SK-N-SH (cell line): Measurements from ENCODE around the gene ATP8A2. TPM values are rescaled to one million over a fixed set of nuclear protein-coding genes. Genes with fewer than 3 reads are reported as not detected.

Experiments used
- CTCF ChIA-PET: fragments of 300-600, 350-600 bp; formaldehyde crosslinking; extraction: SDS; loops from one replicate; lab custom pipeline; 2021; lab: Yijun Ruan, JAX
- POLR2A ChIA-PET: fragments of 350-600 bp; sonication (Branson Sonifier 250); formaldehyde crosslinking; extraction: SDS; loops from one replicate; lab custom pipeline; 2020; ENCODE audit warnings: antibody characterized with exemption, inconsistent platforms; lab: Yijun Ruan, JAX
- DNase-seq: peaks from one replicate; pipeline ENCODE4 v3.0.0; 2012
- H2AFZ ChIP-seq: fragments of 200-600 bp; sonication (generic); 2 replicates; pipeline ENCODE4 v1.8.1; 2016; ENCODE audit warnings: antibody characterized with exemption, mild to moderate bottlenecking, low read depth
- H3F3A ChIP-seq: fragments of 200-600 bp; sonication (generic); replicated peaks from 2 replicates; pipeline ENCODE3; 2016; ENCODE audit warnings: antibody characterized with exemption, mild to moderate bottlenecking; ENCODE audit not compliant: insufficient read depth
- H3K27ac ChIP-seq, 2 experiments: fragments of 200-500 bp in 1 of 2; fragments of 200-600 bp in 1 of 2; sonication (Bioruptor generic) in 1 of 2; sonication (generic), shearing (Covaris generic) in 1 of 2; 2 replicates each; pipeline versions ENCODE4 v1.5.1 to v1.6.1; 2014 to 2016; ENCODE audit warnings: low read depth in 2 of 2, inconsistent platforms in 1 of 2, low read length in 1 of 2, mild to moderate bottlenecking in 1 of 2, mixed read lengths in 1 of 2
- H3K27me3 ChIP-seq: fragments of 200-600 bp; sonication (generic), shearing (Covaris generic); 2 replicates; pipeline ENCODE4 v1.6.1; 2016; ENCODE audit warnings: mixed run types; ENCODE audit not compliant: insufficient read depth
- H3K36me3 ChIP-seq, 2 experiments: fragments of 200-500 bp in 1 of 2; fragments of 200-600 bp in 1 of 2; sonication (Bioruptor generic) in 1 of 2; sonication (generic) in 1 of 2; replicated peaks in 1 of 2; 2 replicates each; pipeline versions ENCODE3 to v1.5.1; 2014 to 2016; ENCODE audit warnings: low read length in 1 of 2, mild to moderate bottlenecking in 1 of 2; ENCODE audit not compliant: insufficient read depth in 2 of 2, control insufficient read depth in 1 of 2
- H3K4me1 ChIP-seq, 2 experiments: fragments of 200-500 bp in 1 of 2; fragments of 200-600 bp in 1 of 2; sonication (Bioruptor generic) in 1 of 2; sonication (generic), shearing (Covaris generic) in 1 of 2; 2 replicates each; pipeline versions ENCODE4 v1.5.1 to v1.6.1; 2014 to 2016; ENCODE audit warnings: low read depth in 1 of 2, low read length in 1 of 2, mixed run types in 1 of 2; ENCODE audit not compliant: insufficient read depth in 2 of 2, control insufficient read depth in 1 of 2
- H3K4me2 ChIP-seq: fragments of 200-600 bp; sonication (generic), shearing (Covaris generic); 2 replicates; pipeline ENCODE4 v1.6.1; 2017; ENCODE audit warnings: mixed run types
- H3K4me3 ChIP-seq, 2 experiments: fragments of 200-500 bp in 1 of 2; fragments of 200-600 bp in 1 of 2; sonication (Bioruptor generic) in 1 of 2; sonication (generic), shearing (Covaris generic) in 1 of 2; 2 replicates each; pipeline versions ENCODE4 v1.5.1 to v1.8.1; 2014 to 2016; ENCODE audit warnings: low read depth in 2 of 2, inconsistent platforms in 1 of 2, low read length in 1 of 2, mild to moderate bottlenecking in 1 of 2, mixed read lengths in 1 of 2, moderate library complexity in 1 of 2
- H3K79me2 ChIP-seq: fragments of 200-600 bp; sonication (generic); 2 replicates; pipeline ENCODE4 v1.8.1; 2017; ENCODE audit warnings: mild to moderate bottlenecking; ENCODE audit not compliant: insufficient read depth
- H3K9ac ChIP-seq: fragments of 200-600 bp; sonication (generic); 2 replicates; pipeline ENCODE4 v1.6.1; 2017; ENCODE audit warnings: mixed run types
- H3K9me2 ChIP-seq: fragments of 200-600 bp; sonication (generic); 2 replicates; pipeline ENCODE4 v1.6.1; 2017; ENCODE audit warnings: mixed run types
- H3K9me3 ChIP-seq: fragments of 200-600 bp; sonication (generic); 2 replicates; pipeline ENCODE4 v1.6.1; 2017; ENCODE audit warnings: mixed run types, mild to moderate bottlenecking, moderate library complexity
- H4K20me1 ChIP-seq: fragments of 200-600 bp; sonication (generic); 2 replicates; pipeline ENCODE4 v1.6.1; 2017; ENCODE audit warnings: mild to moderate bottlenecking, mixed run types; ENCODE audit not compliant: insufficient read depth
- EP300 ChIP-seq, 2 experiments: IDR thresholded peaks; 2 replicates each; pipeline versions ENCODE4 v1.4.0 to v1.6.1; 2012; ENCODE audit warnings: borderline replicate concordance in 1 of 2, low read depth in 1 of 2, low read length in 1 of 2
- FOSL2 ChIP-seq: IDR thresholded peaks from 2 replicates; pipeline ENCODE4 v1.4.0; 2012; ENCODE audit warnings: low read depth, mild to moderate bottlenecking, moderate library complexity, borderline replicate concordance
- FOXJ3 ChIP-seq: sonication (generic); formaldehyde crosslinking; IDR thresholded peaks from 2 replicates; pipeline ENCODE4 v1.5.1; 2020; ENCODE audit warnings: mild to moderate bottlenecking, missing genetic modification reagents
- FOXM1 ChIP-seq: IDR thresholded peaks from 2 replicates; pipeline ENCODE4 v1.4.0; 2012; ENCODE audit warnings: low read depth, mild to moderate bottlenecking
- GABPA ChIP-seq: IDR thresholded peaks from 2 replicates; pipeline ENCODE4 v1.4.0; 2012; ENCODE audit warnings: low read depth, mild to moderate bottlenecking
- GATA2 ChIP-seq: sonication (generic); formaldehyde crosslinking; IDR thresholded peaks from 2 replicates; pipeline ENCODE4 v1.5.0; 2020; ENCODE audit warnings: mild to moderate bottlenecking, missing genetic modification reagents
- MEF2A ChIP-seq: IDR thresholded peaks from 2 replicates; pipeline ENCODE4 v1.4.0; 2012; ENCODE audit warnings: low read depth, borderline replicate concordance
- MXI1 ChIP-seq: IDR thresholded peaks from 2 replicates; pipeline ENCODE4 v1.6.1; 2012; ENCODE audit warnings: mild to moderate bottlenecking, low read depth, low read length, improper control_type of control experiment
- POLR2AphosphoS5 ChIP-seq: IDR thresholded peaks from 2 replicates; pipeline ENCODE4 v1.6.1; 2012; ENCODE audit warnings: low read depth, low read length
- RCOR1 ChIP-seq: fragments of 150-350 bp; IDR thresholded peaks from 2 replicates; pipeline ENCODE4 v1.6.1; 2017; ENCODE audit warnings: antibody characterized with exemption, low read length
- RFX5 ChIP-seq: IDR thresholded peaks from 2 replicates; pipeline ENCODE4 v1.6.1; 2012; ENCODE audit warnings: mild to moderate bottlenecking, improper control_type of control experiment, low read length
- SIN3A ChIP-seq: IDR thresholded peaks from 2 replicates; pipeline ENCODE4 v1.6.1; 2012; ENCODE audit warnings: low read depth, mild to moderate bottlenecking, low read length, moderate library complexity, borderline replicate concordance
- SMC3 ChIP-seq: IDR thresholded peaks from 2 replicates; pipeline ENCODE4 v1.6.1; 2012; ENCODE audit warnings: low read depth, low read length, improper control_type of control experiment
- TCF12 ChIP-seq: IDR thresholded peaks from 2 replicates; pipeline ENCODE4 v1.4.0; 2012
- YY1 ChIP-seq: IDR thresholded peaks from 2 replicates; pipeline ENCODE4 v1.4.0; 2012; ENCODE audit warnings: low read depth, mild to moderate bottlenecking
- WGBS: methylation state at CpG from one replicate; pipeline ENCODE4 v1.1.6; 2017; ENCODE audit warnings: low lambda C conversion rate; 5-methylcytosine and 5-hydroxymethylcytosine counted together
- polyA plus RNA-seq, 3 experiments: library from polyadenylated mRNA; depleted of rRNA; stranded (reverse); fragments of >200 nt; gene quantifications; 2 replicates each; pipeline ENCODE4 v1.2.3, GENCODE V29; 2012
- TF ChIP-seq, protein P1 (sequence below): fragments of 200-600 bp; sonication (generic); IDR thresholded peaks from 2 replicates; pipeline ENCODE4 v1.6.1; 2017; ENCODE audit warnings: antibody characterized with exemption, mild to moderate bottlenecking, moderate library complexity
- TF ChIP-seq, protein P2 (sequence below): IDR thresholded peaks from 2 replicates; pipeline ENCODE4; 2012
- TF ChIP-seq, protein P3 (sequence below): IDR thresholded peaks from 2 replicates; pipeline ENCODE4 v1.4.0; 2012; ENCODE audit warnings: low read depth, borderline replicate concordance
- TF ChIP-seq, protein P4 (sequence below): fragments of 150-350 bp; IDR thresholded peaks from 2 replicates; pipeline ENCODE4 v1.6.1; 2016; ENCODE audit warnings: mild to moderate bottlenecking, low read depth, low read length
- TF ChIP-seq, protein P5 (sequence below): IDR thresholded peaks from 2 replicates; pipeline ENCODE4 v1.6.1; 2012; ENCODE audit warnings: mild to moderate bottlenecking, low read depth, low read length, moderate library complexity

The ATP8A2 gene
- polyA plus RNA-seq, 1 of the 3 experiments (the other 2 are of a cell fraction) = 0.02 TPM

DNA sequence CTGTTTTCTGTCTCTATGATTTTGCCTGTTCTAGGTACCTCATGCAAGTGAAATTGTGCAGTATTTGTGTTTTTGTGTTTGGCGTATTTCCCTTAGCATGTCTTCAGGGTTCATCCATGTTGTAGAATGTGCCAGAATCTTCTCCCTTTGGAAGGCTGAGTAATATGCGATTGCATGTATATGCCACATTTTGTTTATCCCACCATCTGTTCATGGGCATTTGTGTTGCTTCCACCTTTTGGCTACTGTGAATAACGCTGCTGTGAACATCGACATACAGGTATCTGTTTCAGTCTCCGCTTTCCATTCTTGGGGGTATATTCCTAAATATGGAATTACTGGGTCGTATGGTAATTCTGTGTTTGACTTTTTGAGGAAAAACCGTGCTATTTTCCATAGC is 190.0 kb downstream of the ATP8A2 start (continued):
- TF ChIP-seq MXI1 (no peak), MEF2A (no peak), RFX5 (no peak), GABPA (no peak), GATA2 (CRISPR knock-in tag) (no peak)
- TF ChIP-seq, protein P1, sequence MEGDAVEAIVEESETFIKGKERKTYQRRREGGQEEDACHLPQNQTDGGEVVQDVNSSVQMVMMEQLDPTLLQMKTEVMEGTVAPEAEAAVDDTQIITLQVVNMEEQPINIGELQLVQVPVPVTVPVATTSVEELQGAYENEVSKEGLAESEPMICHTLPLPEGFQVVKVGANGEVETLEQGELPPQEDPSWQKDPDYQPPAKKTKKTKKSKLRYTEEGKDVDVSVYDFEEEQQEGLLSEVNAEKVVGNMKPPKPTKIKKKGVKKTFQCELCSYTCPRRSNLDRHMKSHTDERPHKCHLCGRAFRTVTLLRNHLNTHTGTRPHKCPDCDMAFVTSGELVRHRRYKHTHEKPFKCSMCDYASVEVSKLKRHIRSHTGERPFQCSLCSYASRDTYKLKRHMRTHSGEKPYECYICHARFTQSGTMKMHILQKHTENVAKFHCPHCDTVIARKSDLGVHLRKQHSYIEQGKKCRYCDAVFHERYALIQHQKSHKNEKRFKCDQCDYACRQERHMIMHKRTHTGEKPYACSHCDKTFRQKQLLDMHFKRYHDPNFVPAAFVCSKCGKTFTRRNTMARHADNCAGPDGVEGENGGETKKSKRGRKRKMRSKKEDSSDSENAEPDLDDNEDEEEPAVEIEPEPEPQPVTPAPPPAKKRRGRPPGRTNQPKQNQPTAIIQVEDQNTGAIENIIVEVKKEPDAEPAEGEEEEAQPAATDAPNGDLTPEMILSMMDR = no peak
- TF ChIP-seq, all 33 proteins: peak for 0

DNA sequence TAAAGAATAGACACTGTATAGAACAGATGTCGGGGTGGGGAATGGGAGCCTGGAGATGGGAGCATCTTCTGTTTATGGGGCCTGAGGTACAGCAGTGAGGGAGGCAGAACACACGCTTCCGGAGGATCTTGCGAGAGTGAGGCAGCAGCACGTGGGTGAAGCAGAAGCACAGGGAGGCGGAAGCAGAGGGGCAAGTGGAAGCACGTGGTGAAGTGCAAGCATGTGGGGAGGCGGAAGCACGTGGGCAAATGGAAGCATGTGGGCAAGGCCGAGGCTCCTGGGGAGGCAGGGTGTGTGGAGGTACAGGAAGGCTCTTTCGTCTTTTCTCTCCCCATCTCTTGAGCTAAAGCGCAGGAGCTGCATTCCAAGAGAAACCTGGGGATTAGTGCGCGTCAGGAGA is 198.4 kb downstream of the ATP8A2 start:
- Histone ChIP-seq H3K36me3 (no peaks in the 10 kb centered on the region), H3K4me2 (no peak overlapping the region), H3K27ac (no peak overlapping the region), H3K9ac (no peak overlapping the region), H3K4me3 (no peak overlapping the region), H3K9me3 (no peaks in the 10 kb centered on the region), H2AFZ (no peak overlapping the region), H3K9me2 (no peaks in the 10 kb centered on the region), H4K20me1 (no peaks in the 10 kb centered on the region), H3K27me3 (no peaks in the 10 kb centered on the region), H3F3A (no peaks in the 10 kb centered on the region), H3K79me2 (no peaks in the 10 kb centered on the region), H3K4me1 (no peaks in the 10 kb centered on the region)
- ChIA-PET POLR2A (no interaction called here), CTCF (interaction anchor here (0.6 to 1.5 kb wide), 2 partner anchors 12 to 533 kb away, joined by 3 to 5 read pairs; no protein-coding TSS in a partner anchor)
- 56% methylated on average over 14 of the region's 14 CpGs for WGBS
- DNase-seq = no peak
- no peak for TF ChIP-seq FOXJ3 (CRISPR knock-in tag)
- TF ChIP-seq TCF12 = no peak
- TF ChIP-seq, protein P2, sequence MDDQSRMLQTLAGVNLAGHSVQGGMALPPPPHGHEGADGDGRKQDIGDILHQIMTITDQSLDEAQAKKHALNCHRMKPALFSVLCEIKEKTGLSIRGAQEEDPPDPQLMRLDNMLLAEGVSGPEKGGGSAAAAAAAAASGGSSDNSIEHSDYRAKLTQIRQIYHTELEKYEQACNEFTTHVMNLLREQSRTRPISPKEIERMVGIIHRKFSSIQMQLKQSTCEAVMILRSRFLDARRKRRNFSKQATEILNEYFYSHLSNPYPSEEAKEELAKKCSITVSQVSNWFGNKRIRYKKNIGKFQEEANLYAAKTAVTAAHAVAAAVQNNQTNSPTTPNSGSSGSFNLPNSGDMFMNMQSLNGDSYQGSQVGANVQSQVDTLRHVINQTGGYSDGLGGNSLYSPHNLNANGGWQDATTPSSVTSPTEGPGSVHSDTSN = no peak
- TF ChIP-seq YY1 = no peak
- TF ChIP-seq POLR2AphosphoS5 = no peak
- TF ChIP-seq, protein P3, sequence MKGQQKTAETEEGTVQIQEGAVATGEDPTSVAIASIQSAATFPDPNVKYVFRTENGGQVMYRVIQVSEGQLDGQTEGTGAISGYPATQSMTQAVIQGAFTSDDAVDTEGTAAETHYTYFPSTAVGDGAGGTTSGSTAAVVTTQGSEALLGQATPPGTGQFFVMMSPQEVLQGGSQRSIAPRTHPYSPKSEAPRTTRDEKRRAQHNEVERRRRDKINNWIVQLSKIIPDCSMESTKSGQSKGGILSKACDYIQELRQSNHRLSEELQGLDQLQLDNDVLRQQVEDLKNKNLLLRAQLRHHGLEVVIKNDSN = no peak
- TF ChIP-seq, protein P1 = no peak
- TF ChIP-seq SMC3 = no peak
- TF ChIP-seq, protein P4, sequence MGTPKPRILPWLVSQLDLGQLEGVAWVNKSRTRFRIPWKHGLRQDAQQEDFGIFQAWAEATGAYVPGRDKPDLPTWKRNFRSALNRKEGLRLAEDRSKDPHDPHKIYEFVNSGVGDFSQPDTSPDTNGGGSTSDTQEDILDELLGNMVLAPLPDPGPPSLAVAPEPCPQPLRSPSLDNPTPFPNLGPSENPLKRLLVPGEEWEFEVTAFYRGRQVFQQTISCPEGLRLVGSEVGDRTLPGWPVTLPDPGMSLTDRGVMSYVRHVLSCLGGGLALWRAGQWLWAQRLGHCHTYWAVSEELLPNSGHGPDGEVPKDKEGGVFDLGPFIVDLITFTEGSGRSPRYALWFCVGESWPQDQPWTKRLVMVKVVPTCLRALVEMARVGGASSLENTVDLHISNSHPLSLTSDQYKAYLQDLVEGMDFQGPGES = no peak
- TF ChIP-seq, protein P5, sequence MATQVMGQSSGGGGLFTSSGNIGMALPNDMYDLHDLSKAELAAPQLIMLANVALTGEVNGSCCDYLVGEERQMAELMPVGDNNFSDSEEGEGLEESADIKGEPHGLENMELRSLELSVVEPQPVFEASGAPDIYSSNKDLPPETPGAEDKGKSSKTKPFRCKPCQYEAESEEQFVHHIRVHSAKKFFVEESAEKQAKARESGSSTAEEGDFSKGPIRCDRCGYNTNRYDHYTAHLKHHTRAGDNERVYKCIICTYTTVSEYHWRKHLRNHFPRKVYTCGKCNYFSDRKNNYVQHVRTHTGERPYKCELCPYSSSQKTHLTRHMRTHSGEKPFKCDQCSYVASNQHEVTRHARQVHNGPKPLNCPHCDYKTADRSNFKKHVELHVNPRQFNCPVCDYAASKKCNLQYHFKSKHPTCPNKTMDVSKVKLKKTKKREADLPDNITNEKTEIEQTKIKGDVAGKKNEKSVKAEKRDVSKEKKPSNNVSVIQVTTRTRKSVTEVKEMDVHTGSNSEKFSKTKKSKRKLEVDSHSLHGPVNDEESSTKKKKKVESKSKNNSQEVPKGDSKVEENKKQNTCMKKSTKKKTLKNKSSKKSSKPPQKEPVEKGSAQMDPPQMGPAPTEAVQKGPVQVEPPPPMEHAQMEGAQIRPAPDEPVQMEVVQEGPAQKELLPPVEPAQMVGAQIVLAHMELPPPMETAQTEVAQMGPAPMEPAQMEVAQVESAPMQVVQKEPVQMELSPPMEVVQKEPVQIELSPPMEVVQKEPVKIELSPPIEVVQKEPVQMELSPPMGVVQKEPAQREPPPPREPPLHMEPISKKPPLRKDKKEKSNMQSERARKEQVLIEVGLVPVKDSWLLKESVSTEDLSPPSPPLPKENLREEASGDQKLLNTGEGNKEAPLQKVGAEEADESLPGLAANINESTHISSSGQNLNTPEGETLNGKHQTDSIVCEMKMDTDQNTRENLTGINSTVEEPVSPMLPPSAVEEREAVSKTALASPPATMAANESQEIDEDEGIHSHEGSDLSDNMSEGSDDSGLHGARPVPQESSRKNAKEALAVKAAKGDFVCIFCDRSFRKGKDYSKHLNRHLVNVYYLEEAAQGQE = no peak
- no peak for TF ChIP-seq FOSL2
- no peak for TF ChIP-seq MXI1
- no peak for TF ChIP-seq GATA2 (CRISPR knock-in tag)
- TF ChIP-seq FOXM1 = no peak
- no peak for TF ChIP-seq SIN3A
- no peak for TF ChIP-seq GABPA
- no peak for TF ChIP-seq EP300 (IDR thresholded peaks at IDR 0.05; ENCODE audit: borderline replicate concordance in 1 of 2, low read depth in 1 of 2, low read length in 1 of 2)
- no peak for TF ChIP-seq RCOR1
